Caco-2 (cell line): ENCODE data around the gene DAB2IP. TPM values are rescaled to one million over a fixed set of nuclear protein-coding genes. Genes with fewer than 3 reads are reported as not detected.

ENCODE experiments used
- BruUV-seq: library from RNA; stranded (reverse); fragments of 400-500 nt; replicated peaks from 2 replicates; lab custom pipeline; 2021; lab: Mats Ljungman, UMichigan
- CTCF ChIA-PET: fragments of 300-600 bp; sonication (Branson Sonifier 250); formaldehyde crosslinking; loops from one replicate; lab custom pipeline; 2022; ENCODE audit warnings: antibody characterized with exemption; lab: Charles Lee
- POLR2A ChIA-PET: fragments of 300-600 bp; sonication (Branson Sonifier 250); formaldehyde crosslinking; loops from one replicate; lab custom pipeline; 2022; ENCODE audit warnings: antibody characterized with exemption; lab: Charles Lee
- DNase-seq, 2 experiments: peaks; one replicate each; pipeline versions ENCODE4 v3.0.0 to v3.0.0-alpha.2; 2020 to 2022
- H3K27me3 ChIP-seq: replicated peaks from 2 replicates; pipeline ENCODE4 v1.6.0; 2011; ENCODE audit warnings: low read length; ENCODE audit not compliant: control insufficient read depth, insufficient read depth
- H3K36me3 ChIP-seq: 2 replicates; pipeline ENCODE4 v1.5.1; 2011; ENCODE audit warnings: low read length; ENCODE audit not compliant: control insufficient read depth, insufficient read depth
- H3K4me1 ChIP-seq: fragments of 250-450 bp; sonication (Bioruptor Pico); 2 replicates; pipeline ENCODE4 v1.5.1; 2020; ENCODE audit warnings: mild to moderate bottlenecking
- H3K4me3 ChIP-seq: 2 replicates; pipeline ENCODE4 v1.5.1; 2011; ENCODE audit warnings: low read depth, mild to moderate bottlenecking, control low read depth, low read length
- H3K9me3 ChIP-seq: fragments of 250-450 bp; sonication (Bioruptor Pico); 2 replicates; pipeline ENCODE4 v1.5.1; 2020; ENCODE audit warnings: mild to moderate bottlenecking, moderate library complexity
- H3K27ac Mint-ChIP-seq: one replicate; pipeline ENCODE4 v1.8.0; 2022; ENCODE audit warnings: mixed read lengths; ENCODE audit not compliant: unreplicated experiment
- H3K27me3 Mint-ChIP-seq: one replicate; pipeline ENCODE4 v1.8.0; 2022; ENCODE audit warnings: mixed read lengths; ENCODE audit not compliant: insufficient read depth, unreplicated experiment
- H3K36me3 Mint-ChIP-seq: one replicate; pipeline ENCODE4 v1.8.0; 2022; ENCODE audit warnings: mild to moderate bottlenecking, mixed read lengths; ENCODE audit not compliant: insufficient read depth, unreplicated experiment
- H3K4me1 Mint-ChIP-seq: one replicate; pipeline ENCODE4 v1.8.0; 2022; ENCODE audit warnings: low read depth, mixed read lengths; ENCODE audit not compliant: unreplicated experiment
- H3K4me3 Mint-ChIP-seq: one replicate; pipeline ENCODE4 v1.8.0; 2022; ENCODE audit warnings: mild to moderate bottlenecking, moderate library complexity, mixed read lengths; ENCODE audit not compliant: unreplicated experiment
- H3K9me3 Mint-ChIP-seq: one replicate; pipeline ENCODE4 v1.8.0; 2022; ENCODE audit warnings: mixed read lengths; ENCODE audit not compliant: unreplicated experiment
- CTCF ChIP-seq, 2 experiments: fragments of 200-600 bp in 1 of 2; IDR thresholded peaks; 1 replicate in 1 of 2; 2 replicates in 1 of 2; pipeline versions ENCODE4 v1.5.1 to v1.8.0; 2011 to 2022; ENCODE audit warnings: antibody characterized with exemption in 1 of 2, control low read depth in 1 of 2, inconsistent platforms in 1 of 2, low read depth in 1 of 2, low read length in 1 of 2, mild to moderate bottlenecking in 1 of 2, moderate library complexity in 1 of 2; ENCODE audit not compliant: insufficient read depth in 1 of 2, severe bottlenecking in 1 of 2, unreplicated experiment in 1 of 2
- intact Hi-C: fragments of 100-400 bp; cut with micrococcal nuclease; formaldehyde crosslinking; loops from one replicate; pipeline ENCODE4 v1.10.0; 2022; ENCODE audit not compliant: unreplicated experiment
- total RNA-seq: library from RNA; stranded (reverse); gene quantifications from 2 replicates; pipeline ENCODE4 v1.2.3, GENCODE V29; 2022

DAB2IP gene
- total RNA-seq, 1 experiment from 2014 or later = 26.0 TPM

- no peaks in the 10 kb centered on the region for H3K9me3 ChIP-seq
- no peaks in the 10 kb centered on the region for H3K36me3 Mint-ChIP-seq
- H3K9me3 Mint-ChIP-seq = no peaks in the 10 kb centered on the region
- peaks cover 29% of the 10 kb centered on the region for H3K4me1 ChIP-seq
- TF ChIP-seq CTCF (IDR thresholded peaks at IDR 0.05; ENCODE audit: insufficient read depth in 1 of 2, low read depth in 1 of 2, low read length in 1 of 2, severe bottlenecking in 1 of 2, unreplicated experiment in 1 of 2) = no peak
- H3K27me3 Mint-ChIP-seq = no peaks in the 10 kb centered on the region
- H3K4me3 ChIP-seq = no peak overlapping the region
- no peak for DNase-seq
- intact Hi-C loops = no loop called here
- no peak overlapping the region for H3K4me3 Mint-ChIP-seq
- no peak overlapping the region for H3K27ac Mint-ChIP-seq
- H3K4me1 Mint-ChIP-seq = peaks cover 24% of the 10 kb centered on the region
- BruUV-seq = no TSS peak
- H3K27me3 ChIP-seq = no peaks in the 10 kb centered on the region
- no peaks in the 10 kb centered on the region; the same call in 1 of the 2 replicates for H3K36me3 ChIP-seq
- CTCF ChIA-PET = interaction anchor here (1.4 kb wide), 1 partner anchor 183 kb away, joined by 3 read pairs; no protein-coding TSS in a partner anchor
- POLR2A ChIA-PET = interaction anchor here (0.6 kb wide), 1 partner anchor 83 kb away, joined by 3 read pairs; no protein-coding TSS in a partner anchor
Observed at GRCh38 chr9:121732886-121733285, 81.5 kb downstream of the DAB2IP start.

- Mint-ChIP-seq H3K36me3 (no peaks in the 10 kb centered on the region), H3K27ac (no peak overlapping the region), H3K27me3 (no peaks in the 10 kb centered on the region), H3K4me3 (no peak overlapping the region), H3K4me1 (peaks cover 24% of the 10 kb centered on the region), H3K9me3 (no peaks in the 10 kb centered on the region)
- Histone ChIP-seq H3K9me3 (no peaks in the 10 kb centered on the region), H3K27me3 (no peaks in the 10 kb centered on the region), H3K36me3 (no peaks in the 10 kb centered on the region; the same call in 1 of the 2 replicates), H3K4me1 (peaks cover 36% of the 10 kb centered on the region), H3K4me3 (no peak overlapping the region)
- ChIA-PET POLR2A (interaction anchor here (0.8 kb wide), 1 partner anchor 1206 kb away, joined by 3 read pairs; no protein-coding TSS in a partner anchor), CTCF (interaction anchor here (0.6 to 2.7 kb wide), 6 partner anchors 10 to 241 kb away, joined by 3 to 10 read pairs (median 4); no protein-coding TSS in a partner anchor)
- intact Hi-C loops = no loop called here
- TF ChIP-seq CTCF (IDR thresholded peaks at IDR 0.05; ENCODE audit: insufficient read depth in 1 of 2, low read depth in 1 of 2, low read length in 1 of 2, severe bottlenecking in 1 of 2, unreplicated experiment in 1 of 2) = no peak
- no peak for DNase-seq
- BruUV-seq = no TSS peak
Observed at GRCh38 chr9:121734465-121734864, 83.0 kb downstream of the DAB2IP start.

- no peaks in the 10 kb centered on the region for H3K27me3 Mint-ChIP-seq
- H3K4me1 Mint-ChIP-seq = peaks cover 24% of the 10 kb centered on the region
- peak overlapping the region; percentile 68 for H3K4me3 Mint-ChIP-seq
- Histone ChIP-seq H3K4me1 (peaks cover 36% of the 10 kb centered on the region), H3K4me3 (no peak overlapping the region), H3K27me3 (no peaks in the 10 kb centered on the region), H3K9me3 (no peaks in the 10 kb centered on the region), H3K36me3 (no peaks in the 10 kb centered on the region; the same call in 1 of the 2 replicates)
- ChIA-PET POLR2A (no interaction called here), CTCF (interaction anchor here (0.6 to 2.7 kb wide), 8 partner anchors 9 to 1147 kb away, joined by 3 to 11 read pairs (median 4); no protein-coding TSS in a partner anchor)
- H3K27ac Mint-ChIP-seq = peak overlapping the region; percentile 9
- H3K9me3 Mint-ChIP-seq = no peaks in the 10 kb centered on the region
- no peaks in the 10 kb centered on the region for H3K36me3 Mint-ChIP-seq
- no TSS peak for BruUV-seq
- TF ChIP-seq CTCF (IDR thresholded peaks at IDR 0.05; ENCODE audit: insufficient read depth in 1 of 2, low read depth in 1 of 2, low read length in 1 of 2, severe bottlenecking in 1 of 2, unreplicated experiment in 1 of 2) = peak; percentile 31 to 57
- DNase-seq = peak; percentile 49 to 57
- intact Hi-C loops = loop anchor here (5.0 kb wide), 1 partner anchor 83 kb away; the partner anchor contains the start of gene DAB2IP
Observed at GRCh38 chr9:121735065-121735792, 83.8 kb downstream of the DAB2IP start.
